CD14-positive monocyte (primary cell): ENCODE measurements around the gene CPEB3. TPM values are rescaled to one million over a fixed set of nuclear protein-coding genes. Genes with fewer than 3 reads are reported as not detected.

ENCODE experiments used
- DNase-seq, 3 donors: peaks; one replicate each; pipeline ENCODE4 v3.0.0-alpha.2; 2011 to 2022
- H2AFZ ChIP-seq: 2 replicates; pipeline ENCODE4 v1.6.0; 2012; ENCODE audit warnings: mild to moderate bottlenecking, low read depth, low read length, inconsistent platforms; ENCODE audit not compliant: insufficient read depth, poor library complexity, severe bottlenecking
- H3K27ac ChIP-seq, 2 donors: 1 replicate in 1 of 2; 2 replicates in 1 of 2; pipeline ENCODE4 v1.5.1; 2012 to 2013; ENCODE audit warnings: low read length in 2 of 2, control low read depth in 1 of 2, inconsistent platforms in 1 of 2, low read depth in 1 of 2, mild to moderate bottlenecking in 1 of 2
- H3K27me3 ChIP-seq, 2 donors: one replicate each; pipeline versions ENCODE4 v1.6.0 to v1.6.1; 2011 to 2013; ENCODE audit warnings: low read length in 2 of 2; ENCODE audit not compliant: control insufficient read depth in 2 of 2, insufficient read depth in 2 of 2
- H3K36me3 ChIP-seq, 2 donors: replicated peaks in 1 of 2; 1 replicate in 1 of 2; 2 replicates in 1 of 2; pipeline versions ENCODE4 v1.5.1 to v1.6.1; 2012 to 2013; ENCODE audit warnings: low read length in 2 of 2, control low read depth in 1 of 2, inconsistent platforms in 1 of 2, mild to moderate bottlenecking in 1 of 2; ENCODE audit not compliant: insufficient read depth in 2 of 2, control insufficient read depth in 1 of 2
- H3K4me1 ChIP-seq, 2 donors: 1 replicate in 1 of 2; 2 replicates in 1 of 2; pipeline versions ENCODE4 v1.5.1 to v1.6.1; 2012 to 2013; ENCODE audit warnings: low read length in 2 of 2, control low read depth in 1 of 2, inconsistent platforms in 1 of 2, mild to moderate bottlenecking in 1 of 2, moderate library complexity in 1 of 2; ENCODE audit not compliant: insufficient read depth in 2 of 2, control insufficient read depth in 1 of 2
- H3K4me2 ChIP-seq: replicated peaks from 2 replicates; pipeline ENCODE3; 2012; ENCODE audit warnings: low read length, moderate library complexity, mild to moderate bottlenecking; ENCODE audit not compliant: poor library complexity, severe bottlenecking; ENCODE audit errors: extremely low read depth
- H3K4me3 ChIP-seq, 3 experiments: fragments of 200-600 bp in 1 of 3; sonication (generic) in 1 of 3; replicated peaks in 1 of 3; 1 replicate in 2 of 3; 2 replicates in 1 of 3; pipeline ENCODE4 v1.5.1; 2011 to 2013; ENCODE audit warnings: low read length in 3 of 3, mild to moderate bottlenecking in 3 of 3, control low read depth in 2 of 3, low read depth in 2 of 3, inconsistent platforms in 1 of 3, moderate library complexity in 1 of 3
- H3K79me2 ChIP-seq: 2 replicates; pipeline ENCODE4 v1.6.0; 2012; ENCODE audit warnings: mild to moderate bottlenecking, control low read depth, inconsistent platforms, low read length, moderate library complexity; ENCODE audit not compliant: insufficient read depth
- H3K9ac ChIP-seq: 2 replicates; pipeline ENCODE4 v1.6.0; 2017; ENCODE audit warnings: low read length, mild to moderate bottlenecking; ENCODE audit not compliant: insufficient read depth, poor library complexity, severe bottlenecking
- H3K9me3 ChIP-seq, 2 donors: replicated peaks in 1 of 2; 1 replicate in 1 of 2; 2 replicates in 1 of 2; pipeline versions ENCODE4 v1.5.1 to v1.6.1; 2012 to 2013; ENCODE audit warnings: low read length in 2 of 2, control low read depth in 1 of 2; ENCODE audit not compliant: control insufficient read depth in 1 of 2, insufficient read depth in 1 of 2
- H4K20me1 ChIP-seq: 2 replicates; pipeline ENCODE4 v1.6.0; 2012; ENCODE audit warnings: mild to moderate bottlenecking, low read length, control low read depth, moderate library complexity; ENCODE audit not compliant: insufficient read depth
- H3K27ac Mint-ChIP-seq, 7 donors: one replicate each; pipeline ENCODE4 v1.8.0; 2020; ENCODE audit warnings: mild to moderate bottlenecking in 7 of 7, mixed read lengths in 7 of 7, moderate library complexity in 6 of 7, inconsistent platforms in 2 of 7
- H3K27me3 Mint-ChIP-seq, 3 donors: one replicate each; pipeline ENCODE4 v1.8.0; 2021 to 2022; ENCODE audit warnings: low read depth in 3 of 3, mild to moderate bottlenecking in 3 of 3, mixed read lengths in 3 of 3, moderate library complexity in 3 of 3, inconsistent platforms in 1 of 3
- H3K36me3 Mint-ChIP-seq, 2 donors: one replicate each; pipeline ENCODE4 v1.8.0; 2020; ENCODE audit warnings: mixed read lengths in 2 of 2, inconsistent platforms in 1 of 2, mild to moderate bottlenecking in 1 of 2
- H3K4me1 Mint-ChIP-seq: one replicate; pipeline ENCODE4 v1.8.0; 2020; ENCODE audit warnings: mild to moderate bottlenecking, mixed read lengths
- H3K4me3 Mint-ChIP-seq, 2 donors: one replicate each; pipeline ENCODE4 v1.8.0; 2020; ENCODE audit warnings: mild to moderate bottlenecking in 2 of 2, mixed read lengths in 2 of 2, moderate library complexity in 1 of 2
- H3K9me3 Mint-ChIP-seq, 7 donors: one replicate each; pipeline ENCODE4 v1.8.0; 2020 to 2022; ENCODE audit warnings: mixed read lengths in 7 of 7, mild to moderate bottlenecking in 6 of 7, moderate library complexity in 6 of 7, inconsistent platforms in 2 of 7
- CTCF ChIP-seq: fragments of 200-600 bp; IDR thresholded peaks from one replicate; pipeline ENCODE4 v1.8.0; 2022; ENCODE audit warnings: antibody characterized with exemption, mild to moderate bottlenecking
- WGBS: methylation state at CpG from one replicate; pipeline ENCODE4 v1.1.5; 2013; ENCODE audit warnings: missing lambda C conversion rate; ENCODE audit not compliant: insufficient coverage; 5-methylcytosine and 5-hydroxymethylcytosine counted together
- intact Hi-C, 2 donors: fragments of 100-400 bp; cut with micrococcal nuclease; formaldehyde crosslinking; loops; one replicate each; pipeline versions ENCODE4 v1.15.0 to v1.15.1; 2023
- polyA plus RNA-seq, 3 donors: library from polyadenylated mRNA; depleted of rRNA in 1 of 3; unstranded in 2 of 3; stranded (reverse) in 1 of 3; fragments of 300-500 nt in 2 of 3; fragments of >200 nt in 1 of 3; fragmentation: Illumina TruSeq in 2 of 3; gene quantifications; 1 replicate in 2 of 3; 2 replicates in 1 of 3; pipeline ENCODE4 v1.2.3, GENCODE V29; 2012 to 2021

The CPEB3 gene
- polyA plus RNA-seq, 3 donors, result 1.8 to 2.9 (median 2.1) TPM

DNA sequence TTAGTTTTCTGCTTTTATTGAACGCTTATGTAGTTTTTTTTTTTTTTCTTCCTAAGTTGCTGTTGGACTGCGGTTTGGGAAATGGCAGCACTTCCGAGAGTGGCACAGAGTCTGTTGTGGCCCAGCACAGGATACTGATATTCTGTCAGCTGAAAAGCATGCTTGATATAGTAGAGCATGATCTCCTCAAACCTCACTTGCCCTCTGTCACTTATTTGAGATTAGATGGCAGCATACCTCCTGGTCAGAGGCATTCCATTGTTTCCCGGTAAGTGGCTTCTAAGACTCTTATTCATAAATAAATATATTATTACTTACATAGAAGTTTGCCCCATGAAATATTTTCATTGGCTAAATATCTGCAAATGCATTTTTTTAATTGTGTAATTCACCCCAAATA, 266.2 kb downstream of the CPEB3 start:
- DNase-seq, result no peak
- H2AFZ ChIP-seq, result no peak overlapping the region
- H3K27ac ChIP-seq, result no peak overlapping the region
- H3K4me1 Mint-ChIP-seq, result no peaks in the 10 kb centered on the region
- H3K27me3 Mint-ChIP-seq, result no peaks in the 10 kb centered on the region
- H3K4me3 ChIP-seq, result no peak overlapping the region
- no peaks in the 10 kb centered on the region for H3K79me2 ChIP-seq
- no peak overlapping the region for H3K9ac ChIP-seq
- peak overlapping the region in 1 of 7 donors; percentile 43 for H3K27ac Mint-ChIP-seq
- H3K36me3 ChIP-seq, result peaks cover 91 to 100% of the 10 kb centered on the region in 2 donors
- H3K9me3 Mint-ChIP-seq, result no peaks in the 10 kb centered on the region
- TF ChIP-seq CTCF, result no peak
- H3K9me3 ChIP-seq, result no peaks in the 10 kb centered on the region
- no peaks in the 10 kb centered on the region for H3K4me1 ChIP-seq
- H4K20me1 ChIP-seq, result no peaks in the 10 kb centered on the region
- peaks cover 72 to 87% of the 10 kb centered on the region in 2 donors for H3K36me3 Mint-ChIP-seq
- no peaks in the 10 kb centered on the region for H3K27me3 ChIP-seq
- intact Hi-C loops, result no loop called here
- H3K4me2 ChIP-seq, result no peak overlapping the region
- WGBS, result 100% methylated on average over 1 of the region's 4 CpGs
- H3K4me3 Mint-ChIP-seq, result no peak overlapping the region

DNA sequence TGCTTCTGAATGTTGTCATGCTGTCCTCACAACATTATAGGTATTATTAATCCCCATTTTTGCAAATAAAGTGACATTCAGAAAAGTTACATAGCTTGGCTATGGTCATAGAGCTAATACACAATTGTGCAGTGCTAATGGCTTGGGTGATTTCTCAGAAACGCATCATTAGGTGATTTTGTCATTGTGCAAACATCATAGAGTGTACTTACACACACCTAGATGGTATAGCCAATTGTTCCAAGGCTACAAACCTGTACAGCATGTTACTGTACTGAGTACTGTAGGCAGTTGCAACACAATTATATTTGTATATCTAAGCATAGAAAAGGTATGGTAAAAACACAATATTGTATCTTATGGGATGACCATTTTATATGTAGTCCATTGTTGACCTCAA, 276.3 kb downstream of the CPEB3 start:
- H3K36me3 ChIP-seq, result peaks cover 88 to 89% of the 10 kb centered on the region in 2 donors
- DNase-seq, result no peak

More for the DNA sequence above, 276.3 kb downstream of the CPEB3 start:
- Histone ChIP-seq H3K4me1 (no peaks in the 10 kb centered on the region), H3K4me2 (no peak overlapping the region), H3K4me3 (no peak overlapping the region), H4K20me1 (no peaks in the 10 kb centered on the region), H3K79me2 (no peaks in the 10 kb centered on the region), H3K27ac (no peak overlapping the region), H3K9ac (no peak overlapping the region), H2AFZ (no peak overlapping the region), H3K27me3 (no peaks in the 10 kb centered on the region), H3K9me3 (no peaks in the 10 kb centered on the region)
- TF ChIP-seq CTCF, result no peak
- H3K4me3 Mint-ChIP-seq, result no peak overlapping the region
- no CpG with 5 or more reads among the region's 1 CpG for WGBS
- no peaks in the 10 kb centered on the region for H3K4me1 Mint-ChIP-seq
- no peak overlapping the region for H3K27ac Mint-ChIP-seq
- no peaks in the 10 kb centered on the region for H3K9me3 Mint-ChIP-seq
- intact Hi-C loops, result no loop called here
- H3K36me3 Mint-ChIP-seq, result peaks cover 71 to 83% of the 10 kb centered on the region in 2 donors
- H3K27me3 Mint-ChIP-seq, result peaks cover 0 to 1% (median 0%) of the 10 kb centered on the region in 3 donors
